NOMO-1 (cell line): ENCODE data around the gene TMF1.

ENCODE experiments used
- DNase-seq, 2 experiments: peaks; one replicate each; lab custom pipeline; 2025; ENCODE audit not compliant: unreplicated experiment in 2 of 2; lab: John Stamatoyannopoulos, UW

Gene TMF1

GRCh38 chr3:69081583-69082262, 29.6 kb upstream of the TMF1 start:
- no peak for DNase-seq

DNA sequence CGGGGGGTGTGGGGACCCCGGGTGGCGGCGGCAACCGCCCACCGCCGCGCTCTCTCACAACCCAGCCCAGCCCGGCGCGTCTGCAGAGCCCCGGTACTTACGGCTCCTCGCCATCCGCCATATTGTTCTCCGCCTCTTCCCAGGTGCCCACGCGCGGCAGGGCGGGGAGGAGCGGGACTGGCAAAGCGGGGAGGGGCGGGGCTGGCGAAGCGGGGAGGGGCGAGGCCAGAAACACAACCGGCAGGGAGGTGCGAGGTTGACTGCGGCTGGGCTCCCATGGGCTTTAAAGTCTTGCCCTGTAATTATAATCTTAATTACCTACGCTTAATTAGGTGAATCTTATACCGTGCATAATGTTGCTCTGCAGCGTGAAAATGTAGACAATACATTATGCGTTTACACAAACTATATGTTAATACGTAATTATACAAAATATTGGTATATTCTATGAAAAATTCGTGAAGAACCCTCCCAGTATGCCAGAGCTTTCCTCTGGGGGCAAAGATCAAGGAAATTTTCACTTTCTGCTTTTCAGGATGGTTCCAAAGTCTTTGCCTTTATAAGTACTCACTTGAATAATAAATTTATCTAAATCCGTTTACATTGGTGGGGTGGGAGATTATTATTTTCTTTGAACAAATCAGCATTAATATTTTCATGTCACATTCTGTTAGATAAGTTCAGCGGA, 28.2 kb upstream of the TMF1 start, which contains the start of gene UBA3:
Gene UBA3 (minus strand): TSS at position 133 of the 688 bp plus-strand sequence. CDS start 12 bp downstream, at position 121.
- DNase-seq = peak; percentile 87 to 94

GRCh38 chr3:69079269-69080159, 27.4 kb upstream of the TMF1 start:
- no peak for DNase-seq

DNA sequence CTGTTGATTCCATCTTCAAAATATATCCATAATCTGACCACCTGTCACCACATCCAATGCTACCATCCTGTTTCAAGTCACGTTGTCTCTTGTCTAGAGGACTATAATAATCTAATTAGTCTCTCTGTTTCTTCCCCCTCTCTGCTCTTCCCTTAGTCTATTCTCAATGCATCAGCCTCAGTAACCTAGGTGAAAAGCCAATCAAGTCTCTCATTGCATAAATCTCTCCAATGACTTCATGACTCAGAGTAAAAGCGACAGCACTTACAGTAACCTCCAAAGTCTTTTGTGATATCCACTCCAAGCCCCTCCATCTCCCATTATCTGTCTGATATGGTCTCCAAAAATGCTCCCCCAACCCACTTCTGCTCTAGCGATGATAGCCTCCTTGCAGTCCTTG, 20.8 kb upstream of the TMF1 start:
- DNase-seq = no peak

DNA sequence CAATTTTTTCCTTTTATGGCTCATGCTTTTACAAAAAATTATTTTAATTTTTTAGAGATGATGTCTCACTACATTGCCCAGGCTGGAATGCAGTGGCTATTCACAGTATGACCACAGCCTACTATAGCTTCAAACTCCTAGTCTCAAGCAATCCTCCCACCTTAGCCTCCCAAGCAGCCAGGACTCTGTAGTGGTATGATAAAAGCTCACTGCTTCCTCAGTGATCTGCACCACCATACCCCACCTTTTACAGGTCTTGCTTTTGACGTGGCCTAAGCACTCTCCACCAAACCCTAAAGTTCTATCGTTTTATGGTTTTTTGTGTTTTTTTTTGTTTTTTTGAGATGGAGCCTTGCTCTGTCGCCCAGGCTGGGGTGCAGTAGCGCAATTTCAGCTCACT, 14.0 kb upstream of the TMF1 start:
- DNase-seq = no peak

- no peak for DNase-seq
Observed at GRCh38 chr3:69065318-69065964, 13.3 kb upstream of the TMF1 start.

DNA sequence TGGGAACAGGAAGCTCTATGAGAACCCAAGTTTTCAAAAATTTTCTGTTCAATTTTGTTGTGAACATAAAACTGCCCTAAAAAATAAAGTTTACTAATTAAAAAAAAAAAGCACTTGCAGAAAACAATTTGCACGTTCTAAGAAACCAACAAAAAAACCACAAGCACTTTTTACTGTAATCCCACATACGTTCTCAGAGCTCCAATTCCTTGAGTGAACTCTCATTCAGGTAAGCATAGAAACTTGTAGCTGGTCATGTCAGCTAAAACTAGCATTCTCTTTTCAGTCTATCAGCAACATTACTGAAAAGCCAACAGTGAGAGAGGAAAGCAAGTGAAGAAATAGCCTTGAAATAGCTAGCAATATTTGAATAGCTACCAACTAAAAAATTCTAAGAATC, 11.5 kb upstream of the TMF1 start:
- no peak for DNase-seq

DNA sequence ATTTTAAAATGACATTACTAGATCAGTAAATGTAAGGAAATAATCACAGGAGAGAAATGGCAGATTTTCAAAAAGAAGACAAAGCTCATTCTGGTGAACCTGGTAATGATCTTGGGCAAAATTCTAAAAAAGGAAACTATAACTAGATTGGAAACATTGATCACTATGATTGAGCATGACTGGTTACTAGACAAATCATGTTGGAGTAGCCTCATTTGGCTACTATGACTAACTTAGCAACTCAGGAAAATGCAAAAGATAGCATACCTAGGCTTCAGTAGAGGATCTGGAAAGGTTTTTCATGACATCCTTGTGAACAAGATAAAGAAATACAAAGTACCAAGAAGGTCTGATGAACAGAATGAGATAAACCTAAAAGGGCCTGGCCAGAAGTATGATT, 7.6 kb upstream of the TMF1 start:
- DNase-seq = no peak

DNA sequence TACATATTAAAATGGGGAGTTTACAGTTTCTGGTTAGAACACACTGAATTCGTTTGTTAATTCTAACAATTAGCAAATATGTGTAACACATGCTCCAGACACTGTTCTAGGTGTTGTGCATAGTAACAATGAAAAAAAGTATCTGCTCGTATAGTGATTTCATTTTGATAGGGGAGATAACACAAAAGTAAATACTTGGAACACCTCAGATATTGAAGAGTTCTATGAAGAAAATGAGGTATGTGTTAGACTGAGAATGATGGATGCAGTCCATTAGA, 6.8 kb upstream of the TMF1 start:
- DNase-seq = no peak

DNA sequence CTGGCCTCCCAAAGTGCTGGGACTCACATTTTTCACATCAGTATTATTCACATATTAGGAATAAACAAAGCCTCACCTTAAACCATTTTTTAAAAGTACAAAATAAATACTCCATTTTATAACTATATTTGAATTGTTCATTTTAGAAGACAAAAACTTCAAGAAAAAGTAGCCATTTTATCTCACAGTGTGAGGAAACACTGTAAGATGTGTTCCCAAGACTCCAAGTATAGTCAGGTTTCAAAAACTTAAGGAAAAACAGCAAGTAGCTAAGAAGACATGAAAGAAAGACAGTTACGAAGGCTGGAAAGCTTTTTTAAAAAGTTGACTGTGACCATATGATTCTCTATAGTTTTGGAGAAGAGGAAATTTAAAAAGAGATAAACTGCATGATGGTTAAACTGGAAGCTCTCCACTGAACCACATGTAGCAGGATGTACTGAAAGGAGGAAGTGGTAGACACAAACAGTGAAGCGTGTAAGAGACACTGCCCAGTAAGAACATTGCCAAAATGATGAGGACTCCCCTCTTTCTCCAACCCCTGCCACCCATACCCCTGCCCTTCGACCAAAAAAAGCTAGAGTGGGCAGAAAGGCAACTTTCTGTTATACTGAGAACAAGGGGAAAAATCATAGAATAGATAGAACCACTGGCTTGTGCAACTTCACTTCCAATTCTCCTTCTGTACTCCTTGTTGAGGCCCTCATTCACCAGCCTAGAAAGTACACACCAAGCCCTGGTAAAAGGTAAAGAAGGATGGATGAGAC, 6.2 kb upstream of the TMF1 start:
- DNase-seq = peak in 1 of 2 experiments; percentile 45

DNA sequence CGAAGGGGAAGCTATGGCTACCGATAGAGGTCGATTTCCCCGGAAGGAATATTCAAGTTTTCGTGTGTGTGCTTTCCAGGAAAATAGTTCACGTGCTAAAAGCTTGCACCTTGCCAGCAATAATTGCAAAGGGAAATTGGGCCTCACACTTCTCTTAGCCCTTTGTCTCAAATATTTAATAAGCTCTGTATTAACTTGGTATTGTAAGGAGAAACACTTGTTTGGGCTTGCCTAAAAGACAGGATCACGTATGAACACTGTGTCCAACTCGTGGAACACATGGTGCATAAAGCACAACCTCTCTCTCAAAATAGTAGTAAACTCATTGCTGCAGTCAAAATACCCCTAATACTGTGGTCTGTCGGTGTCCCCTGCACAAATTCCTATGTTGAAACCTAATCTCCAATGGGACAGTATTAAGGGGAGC, 352 bp upstream of the TMF1 start:
- no peak for DNase-seq

DNA sequence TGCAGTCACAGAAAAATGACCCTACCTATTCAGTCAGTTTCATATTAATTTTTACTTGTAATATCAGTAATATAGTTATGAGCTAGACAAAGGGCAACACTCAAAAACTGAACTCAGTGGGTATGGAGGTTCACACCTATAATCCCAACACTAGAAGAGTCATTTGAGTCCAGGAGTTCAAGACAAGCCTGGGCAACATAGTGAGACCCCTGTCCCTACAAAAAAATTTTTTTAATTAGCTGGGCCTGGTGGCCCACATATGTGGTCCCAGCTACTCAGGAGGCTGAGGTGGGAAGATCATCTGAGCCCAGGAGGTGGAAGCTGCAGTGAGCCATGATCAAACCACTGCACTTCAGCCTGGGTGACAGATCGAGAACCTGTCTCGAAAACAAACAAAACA, 3.1 kb downstream of the TMF1 start:
- no peak for DNase-seq

DNA sequence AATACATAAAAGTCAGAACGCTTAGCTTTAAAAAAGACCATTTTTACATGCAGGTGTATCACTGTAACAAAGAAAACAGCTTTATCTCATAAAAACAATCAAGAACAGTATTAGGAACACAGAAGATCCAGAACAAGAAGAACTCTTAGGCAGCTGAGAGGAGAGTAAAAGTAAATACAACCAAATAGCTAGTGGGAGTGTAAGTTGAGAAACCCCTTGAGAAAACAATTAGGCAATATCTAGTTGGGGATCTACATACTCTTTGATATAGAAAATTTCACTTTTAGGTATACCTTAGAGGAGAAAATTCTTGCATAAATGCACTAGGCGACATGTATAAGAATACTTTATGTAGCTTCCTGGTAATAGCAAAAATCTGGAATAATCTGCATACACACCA, 7.5 kb downstream of the TMF1 start:
- DNase-seq = no peak

DNA sequence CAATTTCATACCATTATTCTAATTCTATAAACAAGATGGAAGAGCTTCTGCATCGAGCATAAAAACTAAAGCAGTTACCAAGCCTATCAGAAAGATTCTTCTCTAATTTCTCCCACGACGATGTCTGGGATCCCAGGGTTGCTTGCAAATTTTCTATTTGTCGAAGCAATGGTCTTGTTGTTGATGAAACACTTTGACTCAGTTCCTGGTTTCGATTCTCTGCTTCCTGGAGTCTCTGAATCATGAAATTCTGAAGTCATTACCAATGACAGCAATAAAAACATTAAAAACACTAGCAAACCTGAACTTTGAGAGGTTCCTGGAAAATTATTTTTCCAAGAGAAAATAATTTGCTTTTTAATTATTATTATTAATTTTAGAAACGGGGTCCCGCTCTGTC, 18.7 kb downstream of the TMF1 start:
- peak; percentile 22 to 80 for DNase-seq

DNA sequence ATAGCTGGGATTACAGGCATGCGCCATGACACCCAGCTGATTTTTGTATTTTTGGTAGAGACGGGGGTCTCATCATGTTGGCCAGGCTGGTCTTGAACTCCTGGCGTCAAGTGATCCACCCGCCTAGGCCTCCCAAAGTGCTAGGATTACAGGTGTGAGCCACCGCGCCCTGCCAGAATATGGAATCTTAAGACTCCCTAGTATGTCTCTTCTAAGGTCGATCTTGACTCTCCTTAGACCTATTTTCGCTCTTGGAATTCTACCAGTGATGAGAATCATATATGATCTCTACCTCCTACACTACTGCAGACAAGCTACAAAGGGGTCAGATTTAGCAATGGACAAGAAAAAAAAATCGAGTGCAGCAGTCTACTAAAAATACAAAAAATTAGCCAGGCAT, 19.4 kb downstream of the TMF1 start:
- no peak for DNase-seq

- no peak for DNase-seq
Observed at GRCh38 chr3:69032142-69032541, 20.0 kb downstream of the TMF1 start.

- DNase-seq = no peak
Observed at GRCh38 chr3:69031635-69032034, 20.5 kb downstream of the TMF1 start.

GRCh38 chr3:69020857-69021256, 31.3 kb downstream of the TMF1 start:
- no peak for DNase-seq

DNA sequence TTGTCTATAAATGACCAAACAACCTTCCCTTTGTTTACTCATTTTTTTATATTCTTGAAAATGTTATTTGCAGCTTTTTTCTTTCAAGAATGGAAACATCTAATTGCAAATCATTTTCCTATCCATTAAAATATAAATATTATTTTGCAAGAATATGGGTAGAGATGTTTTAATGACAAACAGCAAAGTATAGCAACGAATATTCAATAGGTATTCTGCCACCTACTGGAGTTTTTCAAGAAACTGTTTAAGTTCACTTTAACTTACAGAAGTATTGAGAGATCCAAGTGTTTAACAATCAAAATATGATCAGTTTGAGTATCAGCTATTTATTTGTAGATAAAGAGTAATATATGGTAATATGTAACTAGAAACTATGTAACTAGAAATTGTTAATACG, 31.7 kb downstream of the TMF1 start:
- DNase-seq = peak in 1 of 2 experiments; percentile 19

- no peak for DNase-seq
Observed at GRCh38 chr3:69016901-69017300, 35.2 kb downstream of the TMF1 start.
